ENCODE measurements around the gene DHODH. TPM values are rescaled to one million over a fixed set of nuclear protein-coding genes. Genes with fewer than 3 reads are reported as not detected.

The DHODH gene
- total and polyA plus RNA-seq, 10 donors, result 3.3 to 9.9 (median 6.4) TPM

GRCh38 chr16:72064361-72064894, 55.9 kb downstream of the DHODH start:
- DNase-seq, result no peak
- Histone ChIP-seq H3K27ac (no peak overlapping the region), H3K4me1 (peaks cover 0 to 14% (median 0%) of the 10 kb centered on the region in 6 donors), H3K9me3 (no peaks in the 10 kb centered on the region), H3K4me3 (no peak overlapping the region), H3K36me3 (peaks cover 0 to 27% (median 0%) of the 10 kb centered on the region in 6 donors), H3K27me3 (replicated peaks in 1 of 7) (no peaks in the 10 kb centered on the region)
- WGBS, 5 donors, result 90 to 95% (median 93%) methylated on average over 10 of the region's 10 CpGs
- TF ChIP-seq CTCF (IDR thresholded peaks at IDR 0.05 in 8 of 11, conservative IDR thresholded peaks at IDR 0.05 in 3 of 11) (no peak), POLR2AphosphoS5 (IDR thresholded peaks at IDR 0.05) (no peak)
- intact Hi-C loops (cut with DNase I; ENCODE audit: low total_unique reads), result no loop called here

GRCh38 chr16:72066747-72067146, 58.2 kb downstream of the DHODH start:
- Histone ChIP-seq H3K27me3 (replicated peaks in 1 of 7) (no peaks in the 10 kb centered on the region), H3K36me3 (peaks cover 0 to 18% (median 0%) of the 10 kb centered on the region in 6 donors), H3K4me1 (peaks cover 0 to 14% (median 0%) of the 10 kb centered on the region in 6 donors), H3K9me3 (no peaks in the 10 kb centered on the region), H3K27ac (no peak overlapping the region), H3K4me3 (no peak overlapping the region)
- 3 to 17% (median 9%) methylated on average over 1 of the region's 1 CpG for WGBS, 5 donors
- intact Hi-C loops (cut with DNase I; ENCODE audit: low total_unique reads), result no loop called here
- TF ChIP-seq CTCF (IDR thresholded peaks at IDR 0.05 in 8 of 11, conservative IDR thresholded peaks at IDR 0.05 in 3 of 11), result peak in 8 of 11 experiments; percentile 18 to 62 (median 42)
- no peak for TF ChIP-seq POLR2AphosphoS5 (IDR thresholded peaks at IDR 0.05)
- no peak for DNase-seq

GRCh38 chr16:72068930-72069329, 60.4 kb downstream of the DHODH start:
- WGBS, 5 donors, result 49 to 74% (median 67%) methylated on average over 4 of the region's 4 CpGs
- Histone ChIP-seq H3K4me1 (peaks cover 0 to 14% (median 0%) of the 10 kb centered on the region in 6 donors), H3K27me3 (replicated peaks in 1 of 7) (no peaks in the 10 kb centered on the region), H3K4me3 (no peak overlapping the region), H3K36me3 (peaks cover 0 to 20% (median 0%) of the 10 kb centered on the region in 6 donors), H3K27ac (no peak overlapping the region), H3K9me3 (no peaks in the 10 kb centered on the region)
- intact Hi-C loops (cut with DNase I; ENCODE audit: low total_unique reads), result no loop called here
- no peak for DNase-seq
- no peak for TF ChIP-seq POLR2A (IDR thresholded peaks at IDR 0.05)
- no peak for TF ChIP-seq CTCF (IDR thresholded peaks at IDR 0.05 in 8 of 11, conservative IDR thresholded peaks at IDR 0.05 in 3 of 11)
- TF ChIP-seq POLR2AphosphoS5 (IDR thresholded peaks at IDR 0.05), result no peak

- peaks cover 0 to 9% (median 0%) of the 10 kb centered on the region in 6 donors for H3K4me1 ChIP-seq
- no peak overlapping the region for H3K27ac ChIP-seq
- H3K36me3 ChIP-seq, result peaks cover 0 to 31% (median under 1%) of the 10 kb centered on the region in 6 donors
- no peak overlapping the region for H3K4me3 ChIP-seq
- intact Hi-C loops (cut with DNase I; ENCODE audit: low total_unique reads), result no loop called here
- no peaks in the 10 kb centered on the region for H3K27me3 ChIP-seq (replicated peaks in 1 of 7)
- H3K9me3 ChIP-seq, result no peaks in the 10 kb centered on the region
- no peak for DNase-seq
- 66 to 82% (median 76%) methylated on average over 12 of the region's 12 CpGs for WGBS, 5 donors
- no peak for TF ChIP-seq CTCF (IDR thresholded peaks at IDR 0.05 in 8 of 11, conservative IDR thresholded peaks at IDR 0.05 in 3 of 11)
- no peak for TF ChIP-seq POLR2AphosphoS5 (IDR thresholded peaks at IDR 0.05)
- TF ChIP-seq POLR2A (IDR thresholded peaks at IDR 0.05), result no peak
These were observed 64.2 kb downstream of the DHODH start for GRCh38 chr16:72072514-72073342.
